ENCODE results near the gene GGNBP2. TPM values are rescaled to one million over a fixed set of nuclear protein-coding genes. Genes with fewer than 3 reads are reported as not detected.

The GGNBP2 gene
- total RNA-seq, 1 experiment from 2014 or later, result 57.2 TPM

- intact Hi-C loops (cut with micrococcal nuclease; ENCODE audit: unreplicated experiment) (no loop called here), in situ Hi-C loops (cut with HindIII; ENCODE audit: low pct_unique_long_range_greater_than_20kb, low sequenced_read_pairs) (no loop called here)
- Histone ChIP-seq H3K4me3 (ENCODE audit: low read depth in 2 of 2, low read length in 2 of 2) (no peak overlapping the region), H3K4me1 (ENCODE audit: control insufficient read depth, insufficient read depth, low read length) (no peaks in the 10 kb centered on the region), H3K36me3 (ENCODE audit: control insufficient read depth, insufficient read depth, low read length) (no peaks in the 10 kb centered on the region), H3K9me3 (ENCODE audit: control insufficient read depth, insufficient read depth, low read depth, low read length) (no peaks in the 10 kb centered on the region), H3K27ac (ENCODE audit: low read length) (no peak overlapping the region), H3K27me3 (ENCODE audit: control insufficient read depth, insufficient read depth, low read length) (no peaks in the 10 kb centered on the region)
- ChIA-PET POLR2A (no interaction called here), CTCF (no interaction called here)
- no peak for DNase-seq (ENCODE audit: low read depth, low spot score)
- ATAC-seq, result no peak
- BruUV-seq (replicated peaks), result no TSS peak
- TF ChIP-seq POLR2AphosphoS5 (IDR thresholded peaks at IDR 0.05; ENCODE audit: low read depth, low read length) (no peak), CTCF (IDR thresholded peaks at IDR 0.05) (no peak), REST (IDR thresholded peaks at IDR 0.05; ENCODE audit: insufficient read depth in 1 of 2, low read depth in 2 of 2, low read length in 1 of 2) (no peak), TCF7L2 (IDR thresholded peaks at IDR 0.05; ENCODE audit: low read depth, low read length) (no peak), SIN3A (IDR thresholded peaks at IDR 0.05; ENCODE audit: borderline replicate concordance, insufficient read depth, low read depth, low read length) (no peak)
Measured at GRCh38 chr17:36631022-36631421, 86.3 kb downstream of the GGNBP2 start.

- Histone ChIP-seq H3K27ac (ENCODE audit: low read length) (no peak overlapping the region), H3K4me3 (ENCODE audit: low read depth in 2 of 2, low read length in 2 of 2) (no peak overlapping the region), H3K36me3 (ENCODE audit: control insufficient read depth, insufficient read depth, low read length) (no peaks in the 10 kb centered on the region), H3K27me3 (ENCODE audit: control insufficient read depth, insufficient read depth, low read length) (no peaks in the 10 kb centered on the region), H3K9me3 (ENCODE audit: control insufficient read depth, insufficient read depth, low read depth, low read length) (no peaks in the 10 kb centered on the region), H3K4me1 (ENCODE audit: control insufficient read depth, insufficient read depth, low read length) (no peaks in the 10 kb centered on the region)
- ChIA-PET POLR2A (no interaction called here), CTCF (no interaction called here)
- no peak for DNase-seq (ENCODE audit: low read depth, low spot score)
- intact Hi-C loops (cut with micrococcal nuclease; ENCODE audit: unreplicated experiment), result no loop called here
- ATAC-seq, result no peak
- BruUV-seq (replicated peaks), result no TSS peak
- no peak for TF ChIP-seq REST (IDR thresholded peaks at IDR 0.05; ENCODE audit: insufficient read depth in 1 of 2, low read depth in 2 of 2, low read length in 1 of 2)
- no peak for TF ChIP-seq POLR2AphosphoS5 (IDR thresholded peaks at IDR 0.05; ENCODE audit: low read depth, low read length)
- no peak for TF ChIP-seq SIN3A (IDR thresholded peaks at IDR 0.05; ENCODE audit: borderline replicate concordance, insufficient read depth, low read depth, low read length)
- TF ChIP-seq CTCF (IDR thresholded peaks at IDR 0.05), result no peak
- TF ChIP-seq TCF7L2 (IDR thresholded peaks at IDR 0.05; ENCODE audit: low read depth, low read length), result no peak
- in situ Hi-C loops (cut with HindIII; ENCODE audit: low pct_unique_long_range_greater_than_20kb, low sequenced_read_pairs), result no loop called here
Measured at GRCh38 chr17:36632916-36633771, 88.4 kb downstream of the GGNBP2 start.

Data from Panc1 (cell line).